IMR-90 (cell line): Measurements from ENCODE around the gene PCDHGA10. TPM values are rescaled to one million over a fixed set of nuclear protein-coding genes. Genes with fewer than 3 reads are reported as not detected.

ENCODE experiments used
- ATAC-seq: fragments of 200-7000 bp; cut with Tn5 transposase; 2 replicates; pipeline ENCODE4 v1.9.1; 2020; ENCODE audit warnings: low read depth, mild to moderate bottlenecking, moderate library complexity
- BruUV-seq: library from RNA; stranded (reverse); fragments of 400-500 nt; replicated peaks from 2 replicates; lab custom pipeline; 2021; lab: Mats Ljungman, UMichigan
- CTCF ChIA-PET: fragments of 300-600 bp; formaldehyde crosslinking; extraction: SDS; loops from one replicate; lab custom pipeline; 2021; ENCODE audit warnings: antibody characterized with exemption; lab: Yijun Ruan, JAX
- POLR2A ChIA-PET: fragments of 300-600 bp; sonication (Branson Sonifier 250); formaldehyde crosslinking; loops from one replicate; lab custom pipeline; 2022; ENCODE audit warnings: antibody characterized with exemption; ENCODE audit not compliant: unreplicated experiment; lab: Charles Lee
- DNase-seq: peaks from one replicate; pipeline ENCODE4 v3.0.0; 2013
- H2AFZ ChIP-seq: replicated peaks from 2 replicates; pipeline ENCODE3; 2013; ENCODE audit warnings: low read length, mild to moderate bottlenecking; ENCODE audit not compliant: poor library complexity
- H2AK5ac ChIP-seq: 2 replicates; pipeline ENCODE4 v1.6.1; 2013; ENCODE audit warnings: low read depth, low read length, inconsistent platforms
- H2AK9ac ChIP-seq: replicated peaks from 2 replicates; pipeline ENCODE3; 2013; ENCODE audit warnings: mild to moderate bottlenecking, low read depth, low read length, moderate library complexity; ENCODE audit not compliant: poor library complexity
- H2BK120ac ChIP-seq: 2 replicates; pipeline ENCODE4 v1.6.1; 2013; ENCODE audit warnings: low read depth, low read length, inconsistent platforms
- H2BK15ac ChIP-seq: 3 replicates; pipeline ENCODE4 v1.6.1; 2013; ENCODE audit warnings: low read depth, low read length, inconsistent platforms
- H2BK20ac ChIP-seq: 2 replicates; pipeline ENCODE4 v1.6.1; 2013; ENCODE audit warnings: low read depth, mild to moderate bottlenecking, inconsistent platforms, low read length, moderate library complexity
- H2BK5ac ChIP-seq: 2 replicates; pipeline ENCODE4 v1.6.1; 2013; ENCODE audit warnings: mild to moderate bottlenecking, low read depth, low read length, inconsistent platforms; ENCODE audit not compliant: poor library complexity, severe bottlenecking
- H3K14ac ChIP-seq: replicated peaks from 2 replicates; pipeline ENCODE4 v1.6.1; 2013; ENCODE audit warnings: low read depth, low read length, inconsistent platforms
- H3K18ac ChIP-seq: 2 replicates; pipeline ENCODE4 v1.6.1; 2013; ENCODE audit warnings: low read depth, low read length, control low read depth
- H3K23ac ChIP-seq: 2 replicates; pipeline ENCODE4 v1.6.1; 2013; ENCODE audit warnings: low read depth, low read length, inconsistent platforms
- H3K27ac ChIP-seq: 2 replicates; pipeline ENCODE4 v1.5.1; 2013; ENCODE audit warnings: mild to moderate bottlenecking, control low read depth, low read length; ENCODE audit not compliant: insufficient read depth
- H3K27me3 ChIP-seq: 2 replicates; pipeline ENCODE4 v1.6.1; 2013; ENCODE audit warnings: low read length; ENCODE audit not compliant: control insufficient read depth, insufficient read depth
- H3K36me3 ChIP-seq: 2 replicates; pipeline ENCODE4 v1.6.1; 2013; ENCODE audit warnings: low read length, mixed read lengths; ENCODE audit not compliant: control insufficient read depth, insufficient read depth
- H3K4ac ChIP-seq: 2 replicates; pipeline ENCODE4 v1.6.1; 2013; ENCODE audit warnings: low read depth, low read length, inconsistent platforms
- H3K4me1 ChIP-seq: 2 replicates; pipeline ENCODE4 v1.6.1; 2013; ENCODE audit warnings: low read length, mixed read lengths; ENCODE audit not compliant: control insufficient read depth, insufficient read depth
- H3K4me2 ChIP-seq: 2 replicates; pipeline ENCODE4 v1.6.1; 2013; ENCODE audit warnings: low read depth, mild to moderate bottlenecking, control low read depth, low read length, moderate library complexity
- H3K4me3 ChIP-seq: 2 replicates; pipeline ENCODE4 v1.5.1; 2013; ENCODE audit warnings: low read depth, mild to moderate bottlenecking, control low read depth, low read length, moderate library complexity; ENCODE audit not compliant: insufficient read depth
- H3K56ac ChIP-seq: 2 replicates; pipeline ENCODE4 v1.6.1; 2013; ENCODE audit warnings: low read length, inconsistent platforms; ENCODE audit not compliant: insufficient read depth; ENCODE audit errors: extremely low read depth
- H3K79me1 ChIP-seq, 2 experiments: 2 replicates each; pipeline ENCODE4 v1.6.1; 2013; ENCODE audit warnings: low read length in 2 of 2, inconsistent platforms in 1 of 2, low read depth in 1 of 2
- H3K9ac ChIP-seq: 2 replicates; pipeline ENCODE4 v1.6.1; 2013; ENCODE audit warnings: low read depth, low read length, control low read depth
- H3K9me1 ChIP-seq: 2 replicates; pipeline ENCODE4 v1.6.1; 2013; ENCODE audit warnings: low read length, inconsistent platforms; ENCODE audit not compliant: insufficient read depth
- H3K9me3 ChIP-seq: 2 replicates; pipeline ENCODE4 v1.6.1; 2013; ENCODE audit warnings: low read length; ENCODE audit not compliant: control insufficient read depth, insufficient read depth
- H4K20me1 ChIP-seq: 2 replicates; pipeline ENCODE4 v1.6.1; 2013; ENCODE audit warnings: low read length, inconsistent platforms; ENCODE audit not compliant: insufficient read depth
- H4K5ac ChIP-seq: 2 replicates; pipeline ENCODE4 v1.6.1; 2013; ENCODE audit warnings: mild to moderate bottlenecking, low read depth, low read length, control low read depth
- H4K8ac ChIP-seq, 2 experiments: 2 replicates each; pipeline ENCODE4 v1.6.1; 2013; ENCODE audit warnings: low read depth in 2 of 2, low read length in 2 of 2, control low read depth in 1 of 2, inconsistent platforms in 1 of 2
- H4K91ac ChIP-seq: 2 replicates; pipeline ENCODE4 v1.6.1; 2013; ENCODE audit warnings: low read depth, low read length, inconsistent platforms; ENCODE audit not compliant: insufficient read depth
- CTCF ChIP-seq: conservative IDR thresholded peaks from 2 replicates; pipeline ENCODE4 v1.5.1; 2012; ENCODE audit warnings: mild to moderate bottlenecking, low read depth, low read length, improper control_type of control experiment
- FOS ChIP-seq: fragments of 150-350 bp; IDR thresholded peaks from 2 replicates; pipeline ENCODE4 v1.6.1; 2016; ENCODE audit warnings: low read depth, low read length
- MAZ ChIP-seq: IDR thresholded peaks from 2 replicates; pipeline ENCODE4 v1.6.1; 2012; ENCODE audit warnings: low read depth, mild to moderate bottlenecking, low read length, improper control_type of control experiment, moderate library complexity, borderline replicate concordance
- MXI1 ChIP-seq: IDR thresholded peaks from 2 replicates; pipeline ENCODE4 v1.6.1; 2012; ENCODE audit warnings: low read depth, mild to moderate bottlenecking, low read length, moderate library complexity, borderline replicate concordance
- RAD21 ChIP-seq: IDR thresholded peaks from 2 replicates; pipeline ENCODE4 v1.6.1; 2012; ENCODE audit warnings: low read length, improper control_type of control experiment
- RCOR1 ChIP-seq: IDR thresholded peaks from 2 replicates; pipeline ENCODE4 v1.6.1; 2012; ENCODE audit warnings: mild to moderate bottlenecking, low read length, improper control_type of control experiment; ENCODE audit not compliant: insufficient replicate concordance
- SMC3 ChIP-seq: fragments of 150-350 bp; IDR thresholded peaks from 2 replicates; pipeline ENCODE4 v1.6.1; 2016; ENCODE audit warnings: low read depth, mild to moderate bottlenecking, antibody characterized with exemption, low read length, moderate library complexity
- WGBS, 2 experiments: methylation state at CpG; one replicate each; pipeline versions ENCODE4 v1.1.5 to v1.1.7; 2013; ENCODE audit warnings: missing lambda C conversion rate in 2 of 2; ENCODE audit not compliant: insufficient read length in 1 of 2; ENCODE audit errors: extremely low coverage in 2 of 2; 5-methylcytosine and 5-hydroxymethylcytosine counted together
- dilution Hi-C: fragments of 300-500 bp; cut with HindIII; formaldehyde crosslinking; loops from one replicate; pipeline ENCODE4 v1.14.3; 2018; ENCODE audit warnings: low sequenced_read_pairs; ENCODE audit not compliant: unreplicated experiment
- in situ Hi-C: fragments of 300-500 bp; cut with MboI; formaldehyde crosslinking; loops from 3 replicates; pipeline ENCODE4 v1.14.3; 2019; ENCODE audit warnings: low sequenced_read_pairs, inconsistent platforms, mixed read lengths
- intact Hi-C: fragments of 100-400 bp; cut with micrococcal nuclease; formaldehyde crosslinking; loops from 2 replicates; pipeline ENCODE4 v1.10.0; 2022
- polyA plus RNA-seq, 3 experiments: library from polyadenylated mRNA; depleted of rRNA; stranded (reverse); fragments of >200 nt; gene quantifications; 2 replicates each; pipeline ENCODE4 v1.2.3, GENCODE V29; 2012; ENCODE audit warnings: low replicate concordance in 1 of 3
- total RNA-seq: library from RNA; depleted of rRNA; stranded (reverse); fragments of >200 nt; gene quantifications from 2 replicates; pipeline ENCODE4 v1.2.3, GENCODE V29; 2012

PCDHGA10 gene
- total and polyA plus RNA-seq, 2 of the 4 experiments (the other 2 are of a cell fraction): 3.4 to 6.6 TPM

GRCh38 chr5:141363952-141364660 is 48.7 kb upstream of the PCDHGA10 start, which contains the start of gene PCDHGA5:
Gene PCDHGA5 (plus strand): TSS chr5:141364162. CDS start chr5:141364331, 169 bp downstream.
- peaks cover 2% of the 10 kb centered on the region; the same call in 1 of the 2 replicates for H3K4me1 ChIP-seq
- DNase-seq (peak; percentile 40), ATAC-seq (peak; percentile 75)
- H3K9me3 ChIP-seq: peaks cover 51% of the 10 kb centered on the region
- peaks cover 2% of the 10 kb centered on the region; the same call in 1 of the 2 replicates for H3K27me3 ChIP-seq
- H2AK9ac ChIP-seq: no peak within 1 kb of the TSS
- no peak within 1 kb of the TSS for H2BK120ac ChIP-seq
- CTCF ChIA-PET: no interaction called here
- H3K36me3 ChIP-seq: peaks cover 14% of the 10 kb centered on the region; the same call in 1 of the 2 replicates
- H3K27ac ChIP-seq: no peak within 1 kb of the TSS
- peaks cover 0 to 3% of the 10 kb centered on the region in 2 experiments; a peak in 1 of 4 replicates for H3K79me1 ChIP-seq
- H4K8ac ChIP-seq: no peak within 1 kb of the TSS
- H4K5ac ChIP-seq: no peak within 1 kb of the TSS
- H3K4ac ChIP-seq: no peak within 1 kb of the TSS
- H3K4me3 ChIP-seq: peak within 1 kb of the TSS; percentile 48
- H2BK20ac ChIP-seq: no peak within 1 kb of the TSS
- TF ChIP-seq MXI1: no peak
- no peak for TF ChIP-seq RCOR1
- peak; percentile 40 for TF ChIP-seq CTCF
- peak; percentile 33; the same call in 1 of the 2 replicates for TF ChIP-seq RAD21
- no peak for TF ChIP-seq MAZ
- TF ChIP-seq FOS: no peak
- no peak for TF ChIP-seq SMC3
- H2BK5ac ChIP-seq: no peak within 1 kb of the TSS
- H3K4me2 ChIP-seq: peak within 1 kb of the TSS; percentile 41
- dilution Hi-C loops (no loop called here), intact Hi-C loops (loop anchor here (5.0 kb wide), 1 partner anchor 37 kb away; no protein-coding TSS in a partner anchor), in situ Hi-C loops (no loop called here)
- H2AFZ ChIP-seq: peak within 1 kb of the TSS; percentile 73
- 0 out of 2 replicates have a peak within 1 kb of the TSS, but pooled peaks have one; percentile 52 for H3K9ac ChIP-seq
- POLR2A ChIA-PET: no interaction called here
- H4K91ac ChIP-seq: no peak within 1 kb of the TSS
- H3K14ac ChIP-seq: no peak within 1 kb of the TSS
- H2BK15ac ChIP-seq: no peak within 1 kb of the TSS
- H3K56ac ChIP-seq: 0 out of 2 replicates have a peak within 1 kb of the TSS, but pooled peaks have one; percentile 21
- H3K9me1 ChIP-seq: no peaks in the 10 kb centered on the region
- no TSS peak for BruUV-seq
- H2AK5ac ChIP-seq: no peak within 1 kb of the TSS
- no peaks in the 10 kb centered on the region for H4K20me1 ChIP-seq
- H3K18ac ChIP-seq: no peak within 1 kb of the TSS
- no peak within 1 kb of the TSS for H3K23ac ChIP-seq
- WGBS, 2 experiments: 0% methylated on average over 2 of the region's 34 CpGs; no CpG with 5 or more reads in 1 of the 2 experiments
